B cell (primary cell): ENCODE results near the gene SAMD1. TPM values are rescaled to one million over a fixed set of nuclear protein-coding genes. Genes with fewer than 3 reads are reported as not detected.

ENCODE experiments used
- ATAC-seq: fragments of 200-7000 bp; cut with Tn5 transposase; one replicate; pipeline ENCODE4 v1.10.0; 2021; ENCODE audit warnings: low read depth, mild to moderate bottlenecking, moderate number of reproducible peaks, moderate library complexity
- CTCF ChIA-PET: fragments of 350-600 bp; sonication (Branson Sonifier 250); formaldehyde crosslinking; loops from one replicate; lab custom pipeline; 2021; ENCODE audit warnings: antibody characterized with exemption, inconsistent platforms; lab: Charles Lee
- POLR2A ChIA-PET: fragments of 350-600 bp; sonication (Branson Sonifier 250); formaldehyde crosslinking; loops from one replicate; lab custom pipeline; 2021; ENCODE audit warnings: antibody characterized with exemption; lab: Charles Lee
- DNase-seq: peaks from one replicate; pipeline ENCODE4 v3.0.0; 2013
- H2AFZ ChIP-seq: 2 replicates; pipeline ENCODE4 v1.6.1; 2012; ENCODE audit warnings: mild to moderate bottlenecking, low read depth, low read length; ENCODE audit not compliant: insufficient read depth, poor library complexity, severe bottlenecking
- H3K27ac ChIP-seq, 2 donors: 1 replicate in 1 of 2; 2 replicates in 1 of 2; pipeline ENCODE4 v1.5.1; 2012 to 2013; ENCODE audit warnings: low read length in 2 of 2, mild to moderate bottlenecking in 2 of 2, moderate library complexity in 1 of 2
- H3K27me3 ChIP-seq, 4 experiments: fragments of 200-600 bp in 1 of 4; sonication (generic) in 1 of 4; replicated peaks in 1 of 4; 1 replicate in 2 of 4; 2 replicates in 2 of 4; pipeline versions ENCODE4 v1.6.1 to v1.7.0; 2013 to 2016; ENCODE audit warnings: low read length in 3 of 4, mild to moderate bottlenecking in 2 of 4, mixed read lengths in 1 of 4, moderate library complexity in 1 of 4; ENCODE audit not compliant: insufficient read depth in 4 of 4, control insufficient read depth in 3 of 4; ENCODE audit errors: control extremely low read depth in 1 of 4
- H3K36me3 ChIP-seq, 2 experiments: replicated peaks in 1 of 2; 1 replicate in 1 of 2; 2 replicates in 1 of 2; pipeline versions ENCODE4 v1.6.1 to v1.7.1; 2013; ENCODE audit warnings: low read length in 1 of 2; ENCODE audit not compliant: insufficient read depth in 2 of 2, control insufficient read depth in 1 of 2; ENCODE audit errors: control extremely low read depth in 1 of 2, extremely low read depth in 1 of 2
- H3K4me1 ChIP-seq, 2 donors: fragments of 200-600 bp in 1 of 2; sonication (generic) in 1 of 2; 1 replicate in 1 of 2; 2 replicates in 1 of 2; pipeline versions ENCODE4 v1.5.1 to v1.6.1; 2013 to 2017; ENCODE audit warnings: low read length in 2 of 2; ENCODE audit not compliant: control insufficient read depth in 2 of 2, insufficient read depth in 2 of 2
- H3K4me2 ChIP-seq: replicated peaks from 2 replicates; pipeline ENCODE3; 2012; ENCODE audit warnings: mild to moderate bottlenecking, low read depth, low read length; ENCODE audit not compliant: poor library complexity, severe bottlenecking
- H3K4me3 ChIP-seq, 5 experiments: fragments of 200-600 bp in 1 of 5; sonication (generic) in 1 of 5; 1 replicate in 3 of 5; 2 replicates in 2 of 5; pipeline versions ENCODE4 v1.5.1 to v1.7.0; 2011 to 2016; ENCODE audit warnings: low read length in 4 of 5, mild to moderate bottlenecking in 4 of 5, low read depth in 2 of 5, control low read depth in 1 of 5, moderate library complexity in 1 of 5; ENCODE audit not compliant: insufficient read depth in 1 of 5; ENCODE audit errors: control extremely low read depth in 1 of 5, extremely low read depth in 1 of 5
- H3K79me2 ChIP-seq: fragments of 200-600 bp; sonication (generic); one replicate; pipeline ENCODE4 v1.6.0; 2016; ENCODE audit warnings: low read length; ENCODE audit not compliant: control insufficient read depth, insufficient read depth
- H3K9ac ChIP-seq: fragments of 200-600 bp; sonication (generic); 2 replicates; pipeline ENCODE4 v1.6.1; 2017; ENCODE audit warnings: mild to moderate bottlenecking, low read length, moderate library complexity
- H3K9me3 ChIP-seq, 3 donors: one replicate each; pipeline versions ENCODE4 v1.6.1 to v1.7.1; 2013; ENCODE audit warnings: low read length in 2 of 3; ENCODE audit not compliant: control insufficient read depth in 2 of 3, insufficient read depth in 1 of 3; ENCODE audit errors: control extremely low read depth in 1 of 3
- H4K20me1 ChIP-seq: 2 replicates; pipeline ENCODE4 v1.6.0; 2012; ENCODE audit warnings: mild to moderate bottlenecking, low read length; ENCODE audit not compliant: insufficient read depth, control insufficient read depth, poor library complexity, severe bottlenecking
- H3K27ac Mint-ChIP-seq: one replicate; pipeline ENCODE4 v1.8.0; 2021; ENCODE audit warnings: mixed read lengths
- H3K27me3 Mint-ChIP-seq: one replicate; pipeline ENCODE4 v1.8.0; 2021; ENCODE audit warnings: mixed read lengths
- H3K4me1 Mint-ChIP-seq: one replicate; pipeline ENCODE4 v1.8.0; 2021; ENCODE audit warnings: mixed read lengths
- H3K4me3 Mint-ChIP-seq: one replicate; pipeline ENCODE4 v1.8.0; 2021; ENCODE audit warnings: mixed read lengths
- H3K9me3 Mint-ChIP-seq: one replicate; pipeline ENCODE4 v1.8.0; 2022; ENCODE audit warnings: mixed read lengths; ENCODE audit not compliant: insufficient read depth
- EZH2 ChIP-seq: IDR thresholded peaks from 2 replicates; pipeline ENCODE4 v1.6.1; 2012; ENCODE audit warnings: borderline replicate concordance, low read depth, mild to moderate bottlenecking, moderate library complexity, low read length; ENCODE audit not compliant: insufficient read depth, poor library complexity, severe bottlenecking
- WGBS: methylation state at CpG from one replicate; pipeline ENCODE4 v1.1.5; 2013; ENCODE audit warnings: missing lambda C conversion rate; ENCODE audit not compliant: insufficient coverage; 5-methylcytosine and 5-hydroxymethylcytosine counted together
- intact Hi-C: fragments of 100-400 bp; cut with micrococcal nuclease; formaldehyde crosslinking; loops from one replicate; pipeline ENCODE4 v1.10.0; 2022
- polyA plus RNA-seq: library from polyadenylated mRNA; depleted of rRNA; stranded (reverse); fragments of >200 nt; gene quantifications from 2 replicates; pipeline ENCODE4 v1.2.3, GENCODE V29; 2012
- total RNA-seq, 2 donors: library from RNA; stranded (reverse); fragments of 120-200 nt in 1 of 2; gene quantifications; 1 replicate in 1 of 2; 2 replicates in 1 of 2; pipeline versions ENCODE4 v1.2.3 to v1.2.4, GENCODE V29; 2013 to 2022
- TF ChIP-seq, protein P1 (sequence below): fragments of 200-600 bp; IDR thresholded peaks from one replicate; pipeline ENCODE4 v1.8.0; 2022; ENCODE audit warnings: antibody characterized with exemption, mild to moderate bottlenecking

Gene SAMD1
- total and polyA plus RNA-seq, 2 donors (not counting 1 experiment from before 2014, with no cell fraction given): 17.4 to 39.2 TPM

DNA sequence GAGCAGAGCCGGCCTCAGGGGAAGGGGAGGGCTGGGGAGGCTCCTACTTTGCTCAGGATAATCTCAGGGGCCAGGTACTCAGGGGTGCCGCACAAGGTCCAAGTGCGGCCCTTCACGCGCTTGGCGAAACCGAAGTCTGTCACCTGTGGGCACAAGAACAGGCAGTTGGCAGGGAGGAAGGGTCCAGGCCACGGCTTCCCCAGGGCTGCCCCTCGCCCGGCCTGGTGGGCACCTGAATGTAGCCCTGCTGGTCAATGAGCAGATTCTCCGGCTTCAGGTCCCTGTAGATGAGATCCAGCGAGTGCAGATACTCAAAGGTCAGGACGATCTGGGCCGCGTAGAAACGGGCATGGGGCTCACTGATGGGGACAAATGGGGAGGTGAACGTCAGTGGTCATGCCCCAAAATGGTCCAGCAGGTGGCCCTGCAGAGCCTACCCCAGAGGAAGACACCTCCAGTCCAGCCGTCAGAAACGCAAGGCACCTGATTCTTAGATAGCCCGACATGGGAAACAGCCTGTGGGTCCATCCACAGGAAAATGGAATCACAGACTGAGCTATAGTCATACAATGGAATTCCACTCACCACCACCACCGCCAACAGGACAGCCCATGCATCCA is 7.1 kb upstream of the SAMD1 start:
- no peaks in the 10 kb centered on the region for H4K20me1 ChIP-seq
- DNase-seq (no peak), ATAC-seq (no peak)
- H3K4me2 ChIP-seq: no peak overlapping the region
- peaks cover 0 to 31% of the 10 kb centered on the region in 2 experiments for H3K36me3 ChIP-seq
- POLR2A ChIA-PET: no interaction called here
- no peak overlapping the region for H3K4me3 ChIP-seq
- no peak overlapping the region for H3K4me3 Mint-ChIP-seq
- CTCF ChIA-PET: no interaction called here
- no peak overlapping the region for H2AFZ ChIP-seq
- TF ChIP-seq, protein P1, sequence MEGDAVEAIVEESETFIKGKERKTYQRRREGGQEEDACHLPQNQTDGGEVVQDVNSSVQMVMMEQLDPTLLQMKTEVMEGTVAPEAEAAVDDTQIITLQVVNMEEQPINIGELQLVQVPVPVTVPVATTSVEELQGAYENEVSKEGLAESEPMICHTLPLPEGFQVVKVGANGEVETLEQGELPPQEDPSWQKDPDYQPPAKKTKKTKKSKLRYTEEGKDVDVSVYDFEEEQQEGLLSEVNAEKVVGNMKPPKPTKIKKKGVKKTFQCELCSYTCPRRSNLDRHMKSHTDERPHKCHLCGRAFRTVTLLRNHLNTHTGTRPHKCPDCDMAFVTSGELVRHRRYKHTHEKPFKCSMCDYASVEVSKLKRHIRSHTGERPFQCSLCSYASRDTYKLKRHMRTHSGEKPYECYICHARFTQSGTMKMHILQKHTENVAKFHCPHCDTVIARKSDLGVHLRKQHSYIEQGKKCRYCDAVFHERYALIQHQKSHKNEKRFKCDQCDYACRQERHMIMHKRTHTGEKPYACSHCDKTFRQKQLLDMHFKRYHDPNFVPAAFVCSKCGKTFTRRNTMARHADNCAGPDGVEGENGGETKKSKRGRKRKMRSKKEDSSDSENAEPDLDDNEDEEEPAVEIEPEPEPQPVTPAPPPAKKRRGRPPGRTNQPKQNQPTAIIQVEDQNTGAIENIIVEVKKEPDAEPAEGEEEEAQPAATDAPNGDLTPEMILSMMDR: no peak
- TF ChIP-seq EZH2: no peak
- H3K4me1 ChIP-seq: no peaks in the 10 kb centered on the region
- H3K79me2 ChIP-seq: no peaks in the 10 kb centered on the region
- H3K27me3 ChIP-seq: no peaks in the 10 kb centered on the region
- intact Hi-C loops: loop anchor here (10.0 kb wide), 1 partner anchor 823 kb away; no protein-coding TSS in a partner anchor
- H3K27me3 Mint-ChIP-seq: no peaks in the 10 kb centered on the region
- H3K9me3 ChIP-seq: peaks cover 2 to 9% (median 8%) of the 10 kb centered on the region in 3 donors
- H3K4me1 Mint-ChIP-seq: peaks cover 2% of the 10 kb centered on the region
- H3K9ac ChIP-seq: no peak overlapping the region
- no peak overlapping the region for H3K27ac ChIP-seq
- H3K27ac Mint-ChIP-seq: no peak overlapping the region
- H3K9me3 Mint-ChIP-seq: peaks cover 8% of the 10 kb centered on the region
- WGBS: 94% methylated on average over 21 of the region's 21 CpGs

DNA sequence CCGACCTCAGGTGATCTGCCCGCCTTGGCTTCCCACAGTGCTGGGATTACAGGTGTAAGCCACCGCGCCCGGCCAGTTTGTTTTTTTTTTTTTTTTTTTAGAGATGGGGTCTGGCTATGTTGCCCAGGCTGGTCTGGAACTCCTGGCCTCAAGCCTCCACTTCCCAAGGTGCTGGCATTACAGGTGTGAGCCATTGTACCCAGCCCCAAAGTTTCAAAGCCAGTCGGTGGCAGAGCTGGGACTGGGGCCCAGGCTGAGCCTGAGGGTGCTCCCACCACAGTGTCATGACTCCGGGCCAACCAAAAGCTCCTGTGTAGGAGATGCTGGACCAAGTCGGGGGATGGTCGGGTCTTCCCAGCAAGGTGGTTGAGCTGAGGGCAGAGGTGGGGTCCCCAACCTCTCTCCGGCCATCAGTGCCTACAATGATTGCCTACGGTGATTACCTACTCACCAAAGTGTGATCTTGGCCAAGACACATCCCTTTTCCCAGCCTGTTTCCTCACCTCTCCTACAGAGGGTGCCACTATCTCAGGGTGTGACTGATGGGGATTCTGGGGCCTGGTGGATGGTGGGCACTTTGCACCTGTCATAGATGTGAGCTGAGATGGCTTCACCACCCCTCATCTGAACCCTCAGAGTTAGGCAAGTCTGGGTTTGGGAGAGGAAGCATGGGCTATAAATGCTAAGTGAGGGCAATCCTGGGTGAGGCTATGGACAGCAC is 5.9 kb upstream of the SAMD1 start:
- Histone ChIP-seq H3K27me3 (no peaks in the 10 kb centered on the region), H3K9ac (no peak overlapping the region), H3K4me2 (no peak overlapping the region), H3K27ac (no peak overlapping the region), H4K20me1 (no peaks in the 10 kb centered on the region), H2AFZ (no peak overlapping the region), H3K36me3 (peaks cover 0 to 24% of the 10 kb centered on the region in 2 experiments), H3K9me3 (peaks cover 2 to 9% (median 8%) of the 10 kb centered on the region in 3 donors), H3K4me1 (peaks cover 6 to 11% of the 10 kb centered on the region in 2 donors), H3K79me2 (no peaks in the 10 kb centered on the region), H3K4me3 (no peak overlapping the region)
- H3K27me3 Mint-ChIP-seq: no peaks in the 10 kb centered on the region
- H3K9me3 Mint-ChIP-seq: peaks cover 8% of the 10 kb centered on the region
- CTCF ChIA-PET: interaction anchor here (0.7 to 1.4 kb wide), 3 partner anchors 9 to 1004 kb away, joined by 3 read pairs; no protein-coding TSS in a partner anchor
- H3K27ac Mint-ChIP-seq: no peak overlapping the region
- POLR2A ChIA-PET: no interaction called here
- WGBS: 100% methylated on average over 7 of the region's 11 CpGs
- no peak overlapping the region for H3K4me3 Mint-ChIP-seq
- H3K4me1 Mint-ChIP-seq: peaks cover 10% of the 10 kb centered on the region
- DNase-seq (no peak), ATAC-seq (no peak)
- intact Hi-C loops: loop anchor here (10.0 kb wide), 1 partner anchor 822 kb away; no protein-coding TSS in a partner anchor
- TF ChIP-seq, protein P1: no peak
- TF ChIP-seq EZH2: no peak
